ENCODE data around the gene FOXP1. TPM values are rescaled to one million over a fixed set of nuclear protein-coding genes. Genes with fewer than 3 reads are reported as not detected.

Gene FOXP1
- total RNA-seq, 1 experiment from 2014 or later: 75.3 TPM

GRCh38 chr3:71415681-71416122 lies 167.8 kb downstream of the FOXP1 start:
- H3K23me2 ChIP-seq (ENCODE audit: insufficient read length, low read depth, low read length, poor library complexity, severe bottlenecking): no peaks in the 10 kb centered on the region
- H3K14ac ChIP-seq (ENCODE audit: insufficient read depth, low read length): no peak overlapping the region
- no peak overlapping the region for H3K4ac ChIP-seq (ENCODE audit: low read depth, low read length)
- no CpG with 5 or more reads among the region's 2 CpGs for WGBS (ENCODE audit: extremely low coverage, insufficient read length, low lambda C conversion rate)
- no peaks in the 10 kb centered on the region for H3K27me3 ChIP-seq (ENCODE audit: insufficient read depth, low read length)
- peaks cover 15 to 16% of the 10 kb centered on the region in 2 experiments for H3K4me1 Mint-ChIP-seq
- DNase-seq: no peak
- no peaks in the 10 kb centered on the region; a peak in 1 of 5 replicates for H3K9me3 Mint-ChIP-seq
- no peak overlapping the region for H3K4me2 ChIP-seq (ENCODE audit: insufficient read depth, insufficient read length, low read length)
- H3K79me2 ChIP-seq (ENCODE audit: insufficient read depth, low read length): no peaks in the 10 kb centered on the region
- no peak overlapping the region for H4K5ac ChIP-seq (ENCODE audit: insufficient read length, low read depth, low read length)
- no peak overlapping the region for H3K9ac ChIP-seq (ENCODE audit: extremely low read depth, insufficient read length, low read length)
- TF ChIP-seq, protein P1, sequence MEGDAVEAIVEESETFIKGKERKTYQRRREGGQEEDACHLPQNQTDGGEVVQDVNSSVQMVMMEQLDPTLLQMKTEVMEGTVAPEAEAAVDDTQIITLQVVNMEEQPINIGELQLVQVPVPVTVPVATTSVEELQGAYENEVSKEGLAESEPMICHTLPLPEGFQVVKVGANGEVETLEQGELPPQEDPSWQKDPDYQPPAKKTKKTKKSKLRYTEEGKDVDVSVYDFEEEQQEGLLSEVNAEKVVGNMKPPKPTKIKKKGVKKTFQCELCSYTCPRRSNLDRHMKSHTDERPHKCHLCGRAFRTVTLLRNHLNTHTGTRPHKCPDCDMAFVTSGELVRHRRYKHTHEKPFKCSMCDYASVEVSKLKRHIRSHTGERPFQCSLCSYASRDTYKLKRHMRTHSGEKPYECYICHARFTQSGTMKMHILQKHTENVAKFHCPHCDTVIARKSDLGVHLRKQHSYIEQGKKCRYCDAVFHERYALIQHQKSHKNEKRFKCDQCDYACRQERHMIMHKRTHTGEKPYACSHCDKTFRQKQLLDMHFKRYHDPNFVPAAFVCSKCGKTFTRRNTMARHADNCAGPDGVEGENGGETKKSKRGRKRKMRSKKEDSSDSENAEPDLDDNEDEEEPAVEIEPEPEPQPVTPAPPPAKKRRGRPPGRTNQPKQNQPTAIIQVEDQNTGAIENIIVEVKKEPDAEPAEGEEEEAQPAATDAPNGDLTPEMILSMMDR (conservative IDR thresholded peaks at IDR 0.05): no peak
- H3K18ac ChIP-seq (ENCODE audit: insufficient read length, low read depth, low read length): no peak overlapping the region
- no peak overlapping the region for H4K8ac ChIP-seq (replicated peaks; ENCODE audit: insufficient read length, low read depth, low read length)
- no peak overlapping the region for H3K56ac ChIP-seq (ENCODE audit: insufficient read length, low read depth, low read length)
- no peak overlapping the region for H2BK5ac ChIP-seq (ENCODE audit: insufficient read length, low read length)
- H2BK120ac ChIP-seq (ENCODE audit: low read depth, low read length, poor library complexity, severe bottlenecking): no peak overlapping the region
- H2AK5ac ChIP-seq (ENCODE audit: insufficient read length, low read length): no peak overlapping the region
- H3T11ph ChIP-seq (ENCODE audit: low read length): no peak overlapping the region
- no peak overlapping the region for H2BK15ac ChIP-seq (ENCODE audit: low read depth, low read length)
- H3K23ac ChIP-seq (ENCODE audit: insufficient read length, low read depth, low read length): no peak overlapping the region
- no peak overlapping the region for H3K27ac Mint-ChIP-seq
- H3K4me1 ChIP-seq (ENCODE audit: insufficient read depth, low read length): no peaks in the 10 kb centered on the region
- no peak overlapping the region for H2BK20ac ChIP-seq (ENCODE audit: low read depth, low read length, poor library complexity, severe bottlenecking)
- H3K27me3 Mint-ChIP-seq (ENCODE audit: low read depth): no peaks in the 10 kb centered on the region
- no peaks in the 10 kb centered on the region for H3K36me3 Mint-ChIP-seq (ENCODE audit: insufficient read depth in 1 of 3, low read depth in 3 of 3)
- no peak overlapping the region for H2AFZ ChIP-seq (ENCODE audit: low read length)
- no peaks in the 10 kb centered on the region for H4K20me1 ChIP-seq (ENCODE audit: control insufficient read depth, insufficient read depth, insufficient read length)
- no peaks in the 10 kb centered on the region for H3K79me1 ChIP-seq (ENCODE audit: insufficient read depth, low read depth, low read length, poor library complexity, severe bottlenecking)
- H2BK12ac ChIP-seq (ENCODE audit: insufficient read length, low read depth, low read length): no peak overlapping the region
- no peaks in the 10 kb centered on the region for H3K9me3 ChIP-seq (ENCODE audit: control insufficient read depth, low read depth, low read length)
- H3K27ac ChIP-seq (ENCODE audit: insufficient read length, low read depth, low read length): no peak overlapping the region
- H3K4me3 Mint-ChIP-seq: no peak overlapping the region
- H4K91ac ChIP-seq (ENCODE audit: insufficient read length, low read depth, low read length): no peak overlapping the region

Data from H9 (cell line).